ENCODE measurements around the gene QRICH2. TPM values are rescaled to one million over a fixed set of nuclear protein-coding genes. Genes with fewer than 3 reads are reported as not detected.

QRICH2 gene
- total and polyA plus RNA-seq, 9 of the 15 experiments (the other 6 are each of a cell fraction or from before 2014, with no cell fraction given) = 0.03 to 1.6 (median 0.81) TPM

DNA sequence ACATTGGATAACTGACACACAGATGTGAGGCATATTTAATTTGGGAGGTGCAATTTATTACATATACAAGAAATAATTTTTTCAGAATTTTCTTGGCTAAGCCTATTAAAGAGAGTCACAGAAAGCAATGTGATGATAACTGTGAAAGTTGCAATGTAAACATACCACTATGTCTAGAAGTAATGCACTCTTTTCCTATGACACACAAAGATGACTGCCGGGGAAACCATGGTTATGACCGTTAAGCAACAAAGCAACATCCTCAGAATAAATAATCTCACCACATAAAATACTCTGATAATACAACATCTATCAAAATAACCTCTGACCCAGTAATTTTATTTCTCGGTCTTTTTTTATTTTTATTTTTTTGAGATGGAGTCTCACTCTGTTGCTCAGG is 10.5 kb upstream of the QRICH2 start:
- 89% methylated on average over 3 of the region's 3 CpGs for WGBS (ENCODE audit: insufficient coverage, low coverage, missing lambda C conversion rate)
- FAIRE-seq = no peak
- CTCF ChIA-PET (ENCODE audit: low intra/inter-chr PET ratio) = no interaction called here
- no peak for TF ChIP-seq ZNF253 (CRISPR knock-in tag; conservative IDR thresholded peaks at IDR 0.05)
- no peak for TF ChIP-seq ZNF274 (IDR thresholded peaks at IDR 0.05; ENCODE audit: borderline replicate concordance, low read depth, low read length)
- no peak for TF ChIP-seq POLR2G (IDR thresholded peaks at IDR 0.05; ENCODE audit: low read depth, low read length)
- no peak for TF ChIP-seq IFI16 (CRISPR knock-in tag; IDR thresholded peaks at IDR 0.05)
- no peak for TF ChIP-seq ZNF174 (CRISPR knock-in tag; IDR thresholded peaks at IDR 0.05)
- TF ChIP-seq, protein P1, sequence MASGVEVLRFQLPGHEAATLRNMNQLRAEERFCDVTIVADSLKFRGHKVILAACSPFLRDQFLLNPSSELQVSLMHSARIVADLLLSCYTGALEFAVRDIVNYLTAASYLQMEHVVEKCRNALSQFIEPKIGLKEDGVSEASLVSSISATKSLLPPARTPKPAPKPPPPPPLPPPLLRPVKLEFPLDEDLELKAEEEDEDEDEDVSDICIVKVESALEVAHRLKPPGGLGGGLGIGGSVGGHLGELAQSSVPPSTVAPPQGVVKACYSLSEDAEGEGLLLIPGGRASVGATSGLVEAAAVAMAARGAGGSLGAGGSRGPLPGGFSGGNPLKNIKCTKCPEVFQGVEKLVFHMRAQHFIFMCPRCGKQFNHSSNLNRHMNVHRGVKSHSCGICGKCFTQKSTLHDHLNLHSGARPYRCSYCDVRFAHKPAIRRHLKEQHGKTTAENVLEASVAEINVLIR (CRISPR knock-in tag; IDR thresholded peaks at IDR 0.05) = no peak
- TF ChIP-seq NCOA1 (IDR thresholded peaks at IDR 0.05; ENCODE audit: low read depth) = no peak
- TF ChIP-seq MTF1 (CRISPR knock-in tag; IDR thresholded peaks at IDR 0.05; ENCODE audit: borderline replicate concordance) = no peak
- TF ChIP-seq RFX7 (CRISPR knock-in tag; IDR thresholded peaks at IDR 0.05) = no peak
- no peak for TF ChIP-seq ZNF668 (CRISPR knock-in tag; IDR thresholded peaks at IDR 0.05)
- TF ChIP-seq MCM2 (IDR thresholded peaks at IDR 0.05; ENCODE audit: low read depth) = no peak
- no peak for TF ChIP-seq PYGO2 (tag; IDR thresholded peaks at IDR 0.05)
- no peak for TF ChIP-seq CTCFL (IDR thresholded peaks at IDR 0.05; ENCODE audit: borderline replicate concordance, insufficient read depth, low read depth, low read length, poor library complexity, severe bottlenecking)
- no peak for TF ChIP-seq HSF4 (CRISPR knock-in tag; IDR thresholded peaks at IDR 0.05; ENCODE audit: borderline replicate concordance)
- no peak for TF ChIP-seq CTBP1 (IDR thresholded peaks at IDR 0.05; ENCODE audit: borderline replicate concordance)

More for the DNA sequence above, 10.5 kb upstream of the QRICH2 start:
- peaks cover 38% of the 10 kb centered on the region; the same call in 2 of the 3 replicates for H3K36me3 ChIP-seq (ENCODE audit: control insufficient read depth, insufficient read depth, low read length)
- H3K4me1 ChIP-seq (replicated peaks in 1 of 2; ENCODE audit: control insufficient read depth in 2 of 2, insufficient read depth in 2 of 2, low read length in 2 of 2) = no peaks in the 10 kb centered on the region; a peak in 1 of 5 replicates
- no peak for DNase-seq (ENCODE audit: extremely low read depth in 1 of 4, low spot score in 3 of 4)
- H4K20me1 ChIP-seq (replicated peaks; ENCODE audit: control insufficient read depth, insufficient read depth, low read length) = no peaks in the 10 kb centered on the region
- in situ Hi-C loops (cut with MboI) = no loop called here
- POLR2A ChIA-PET = no interaction called here
- BruUV-seq (replicated peaks) = no TSS peak
- no peak overlapping the region for H3K27ac ChIP-seq (ENCODE audit: extremely low read depth, low read depth, low read length)
- no peaks in the 10 kb centered on the region for H3K27me3 ChIP-seq (ENCODE audit: control insufficient read depth in 2 of 2, insufficient read depth in 2 of 2, low read length in 2 of 2)
- no peak overlapping the region for H2AFZ ChIP-seq (ENCODE audit: low read depth, low read length)
- H3K4me2 ChIP-seq (ENCODE audit: insufficient read depth, low read length) = no peak overlapping the region
- H3K9me3 ChIP-seq (replicated peaks; ENCODE audit: control insufficient read depth, insufficient read depth, low read depth, low read length) = no peaks in the 10 kb centered on the region
- no peaks in the 10 kb centered on the region for H3K9me1 ChIP-seq (ENCODE audit: control insufficient read depth, insufficient read depth, low read length)
- no peaks in the 10 kb centered on the region for H3K79me2 ChIP-seq (ENCODE audit: control insufficient read depth, insufficient read depth, low read length)
- intact Hi-C loops (cut with micrococcal nuclease) = no loop called here
- H3K4me3 ChIP-seq = no peak overlapping the region
- no peak overlapping the region for H3K9ac ChIP-seq (ENCODE audit: insufficient read depth in 1 of 2, low read depth in 2 of 2, low read length in 2 of 2)
- ATAC-seq = no peak

All from K562 (cell line).